ENCODE measurements around the gene TSPAN11.

DNA sequence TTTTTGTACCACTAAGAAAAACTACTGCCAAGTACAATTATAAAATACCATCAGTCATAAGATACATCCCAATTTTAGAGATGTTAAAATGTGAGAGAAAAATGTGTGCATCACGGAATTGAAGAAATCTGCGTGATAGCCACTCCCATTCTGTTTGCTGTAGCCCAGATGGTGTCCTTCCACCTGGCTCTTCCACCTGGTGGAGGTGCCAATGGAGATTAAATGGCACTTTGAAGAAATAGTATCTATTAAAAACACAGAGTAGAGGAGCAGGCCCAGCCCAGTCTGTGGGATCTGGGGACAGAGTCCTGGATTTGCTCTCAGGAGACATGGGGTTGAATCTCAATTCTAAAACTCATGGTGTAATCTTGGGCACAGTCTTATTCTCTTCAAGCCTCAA, 35.5 kb downstream of the TSPAN11 start:
- TF ChIP-seq, protein P1, sequence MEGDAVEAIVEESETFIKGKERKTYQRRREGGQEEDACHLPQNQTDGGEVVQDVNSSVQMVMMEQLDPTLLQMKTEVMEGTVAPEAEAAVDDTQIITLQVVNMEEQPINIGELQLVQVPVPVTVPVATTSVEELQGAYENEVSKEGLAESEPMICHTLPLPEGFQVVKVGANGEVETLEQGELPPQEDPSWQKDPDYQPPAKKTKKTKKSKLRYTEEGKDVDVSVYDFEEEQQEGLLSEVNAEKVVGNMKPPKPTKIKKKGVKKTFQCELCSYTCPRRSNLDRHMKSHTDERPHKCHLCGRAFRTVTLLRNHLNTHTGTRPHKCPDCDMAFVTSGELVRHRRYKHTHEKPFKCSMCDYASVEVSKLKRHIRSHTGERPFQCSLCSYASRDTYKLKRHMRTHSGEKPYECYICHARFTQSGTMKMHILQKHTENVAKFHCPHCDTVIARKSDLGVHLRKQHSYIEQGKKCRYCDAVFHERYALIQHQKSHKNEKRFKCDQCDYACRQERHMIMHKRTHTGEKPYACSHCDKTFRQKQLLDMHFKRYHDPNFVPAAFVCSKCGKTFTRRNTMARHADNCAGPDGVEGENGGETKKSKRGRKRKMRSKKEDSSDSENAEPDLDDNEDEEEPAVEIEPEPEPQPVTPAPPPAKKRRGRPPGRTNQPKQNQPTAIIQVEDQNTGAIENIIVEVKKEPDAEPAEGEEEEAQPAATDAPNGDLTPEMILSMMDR (IDR thresholded peaks at IDR 0.05) = no peak
- TF ChIP-seq POLR2A (IDR thresholded peaks at IDR 0.05) = no peak

All from body of pancreas (tissue), 4 donors.